Stimulated activated naive B cell treated with anti-CD40 and anti-IgM and Interleukin-4, amounts not matched to agents 10 μg/mL and 1 μg/mL and 100 μg/mL, for 72 hours (primary cell): ENCODE data around the gene POLR2F.
A peak's percentile ranks its signal among the peaks of the same experiment; 100 is the strongest.

Source experiments
- ATAC-seq, 2 donors: fragments of 150-1000 bp; cut with Tn5 transposase; replicated peaks; 2 replicates each; pipeline ENCODE4 v1.10.0; 2021; ENCODE audit warnings: moderate library complexity in 1 of 2
- DNase-seq: peaks from one replicate; pipeline ENCODE4 v3.0.0; 2021
- H3K27ac Mint-ChIP-seq: one replicate; pipeline ENCODE4 v1.8.0; 2022; ENCODE audit warnings: mild to moderate bottlenecking, mixed read lengths
- H3K27me3 Mint-ChIP-seq, 2 donors: one replicate each; pipeline ENCODE4 v1.8.0; 2022; ENCODE audit warnings: mixed read lengths in 2 of 2
- H3K36me3 Mint-ChIP-seq, 2 donors: one replicate each; pipeline ENCODE4 v1.8.0; 2022; ENCODE audit warnings: mixed read lengths in 2 of 2, mild to moderate bottlenecking in 1 of 2
- H3K4me1 Mint-ChIP-seq, 2 donors: one replicate each; pipeline ENCODE4 v1.8.0; 2022; ENCODE audit warnings: mixed read lengths in 2 of 2, mild to moderate bottlenecking in 1 of 2
- H3K4me3 Mint-ChIP-seq, 2 donors: one replicate each; pipeline ENCODE4 v1.8.0; 2022; ENCODE audit warnings: mild to moderate bottlenecking in 2 of 2, mixed read lengths in 2 of 2, moderate library complexity in 1 of 2
- H3K9me3 Mint-ChIP-seq, 2 donors: one replicate each; pipeline ENCODE4 v1.8.0; 2022; ENCODE audit warnings: mixed read lengths in 2 of 2, mild to moderate bottlenecking in 1 of 2

The POLR2F gene

DNA sequence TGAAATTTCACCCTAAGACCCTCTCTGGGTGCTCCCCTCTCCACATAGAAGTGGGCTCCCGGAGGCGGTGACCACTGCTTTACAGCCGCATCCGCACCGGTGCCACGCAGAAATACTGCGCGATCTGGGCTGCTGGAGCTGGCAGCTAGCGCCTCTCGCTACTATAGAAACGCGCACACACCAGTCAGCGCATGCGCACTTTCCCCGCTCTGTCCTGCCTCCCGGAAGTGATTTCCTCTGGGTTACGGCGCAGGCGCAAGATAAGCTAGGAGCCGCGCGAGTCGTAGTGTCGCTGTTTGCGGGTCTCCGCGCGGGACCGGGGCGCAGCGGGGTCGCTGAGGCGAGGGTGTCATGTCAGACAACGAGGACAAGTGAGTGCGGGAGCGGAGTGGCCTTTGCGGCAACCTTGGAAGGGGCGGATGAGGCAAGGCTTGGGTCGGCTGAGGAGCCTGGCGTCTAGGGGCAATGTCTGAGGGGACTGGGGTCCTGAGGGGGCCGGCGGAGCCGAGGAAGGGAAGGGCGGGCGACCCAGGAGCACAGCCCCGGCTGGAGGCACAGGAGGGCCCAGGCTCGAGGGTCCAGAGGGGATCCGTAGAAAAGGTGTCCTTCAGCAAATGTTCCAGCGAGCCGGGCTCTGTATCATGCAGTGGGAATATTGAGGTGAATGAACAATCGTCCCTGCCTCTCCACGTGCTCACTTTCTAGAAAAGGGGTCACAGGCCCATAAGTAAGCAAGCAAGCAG lies at the start of gene POLR2F, which contains the start of gene C22orf23:
Gene POLR2F, plus strand, starts transcription at position 263 of the 743 bp plus-strand sequence. Its CDS starts 89 bp downstream, at position 352.
Gene C22orf23, minus strand, starts transcription at position 165 of the 743 bp plus-strand sequence. CDS start 452 bp downstream, outside the sequence.
- ATAC-seq (peak; percentile 97 to 98), DNase-seq (peak; percentile 90)
- H3K9me3 Mint-ChIP-seq, result no peaks in the 10 kb centered on the region
- H3K4me1 Mint-ChIP-seq, result peaks cover 23 to 28% of the 10 kb centered on the region in 2 donors
- H3K36me3 Mint-ChIP-seq, result peaks cover 12 to 30% of the 10 kb centered on the region in 2 donors
- H3K27me3 Mint-ChIP-seq, result peaks cover 8 to 15% of the 10 kb centered on the region in 2 donors
- H3K4me3 Mint-ChIP-seq, result peak within 1 kb of the TSS; percentile 90 to 95
- H3K27ac Mint-ChIP-seq, result peak within 1 kb of the TSS; percentile 97

DNA sequence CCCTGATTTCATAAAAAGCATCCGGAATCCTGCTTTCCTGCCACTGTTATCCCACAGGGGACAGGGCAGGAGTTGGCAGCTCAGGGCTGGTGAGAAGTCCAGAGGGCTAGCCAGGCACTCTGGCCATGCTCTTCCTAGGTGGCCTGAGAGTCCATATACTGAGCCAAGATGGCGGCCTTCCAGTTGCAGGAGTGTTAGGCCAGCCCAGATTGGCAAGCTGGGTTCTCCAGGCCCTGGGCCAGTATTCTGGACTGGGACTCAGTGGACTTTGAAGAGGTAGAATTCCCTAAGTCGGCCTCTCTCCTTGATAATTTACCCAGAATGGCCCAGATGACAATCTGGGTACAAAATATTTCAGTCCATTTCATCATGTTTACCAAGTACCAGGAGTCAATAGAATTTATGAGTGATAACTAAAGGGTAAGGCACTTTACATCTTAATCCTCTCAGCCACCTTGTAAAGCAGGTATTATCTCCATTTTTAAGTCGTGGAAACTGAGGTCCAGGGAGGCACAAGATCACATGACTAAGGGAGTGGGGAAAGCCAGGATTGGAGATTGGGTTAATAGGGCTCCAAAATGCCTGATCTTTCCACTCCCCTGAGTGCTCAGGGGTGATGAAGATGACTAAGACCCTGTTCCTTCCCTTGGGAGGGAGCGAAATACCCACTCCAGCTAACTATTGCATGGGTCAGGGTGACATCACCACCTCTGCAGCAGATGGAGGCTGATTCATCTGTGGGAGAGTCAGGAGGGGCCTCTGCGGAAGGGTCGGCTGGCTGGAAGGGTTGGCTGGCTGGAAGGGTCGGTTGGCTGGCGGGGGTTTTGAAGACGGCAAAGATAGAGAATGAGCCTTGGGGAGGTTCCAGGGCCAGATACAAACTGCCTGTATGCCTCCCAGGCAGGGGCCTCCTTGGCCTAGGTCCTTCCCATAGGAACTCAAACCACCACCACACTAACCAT lies 48.6 kb upstream of the POLR2F start:
- H3K27ac Mint-ChIP-seq, result peak overlapping the region; percentile 96
- no peaks in the 10 kb centered on the region for H3K27me3 Mint-ChIP-seq
- ATAC-seq (peak; percentile 21 to 56), DNase-seq (peak; percentile 33)
- H3K4me3 Mint-ChIP-seq, result peak overlapping the region; percentile 85 to 89
- peaks cover 23 to 28% of the 10 kb centered on the region in 2 donors for H3K4me1 Mint-ChIP-seq
- peaks cover 0 to 9% of the 10 kb centered on the region in 2 donors for H3K36me3 Mint-ChIP-seq
- no peaks in the 10 kb centered on the region for H3K9me3 Mint-ChIP-seq

DNA sequence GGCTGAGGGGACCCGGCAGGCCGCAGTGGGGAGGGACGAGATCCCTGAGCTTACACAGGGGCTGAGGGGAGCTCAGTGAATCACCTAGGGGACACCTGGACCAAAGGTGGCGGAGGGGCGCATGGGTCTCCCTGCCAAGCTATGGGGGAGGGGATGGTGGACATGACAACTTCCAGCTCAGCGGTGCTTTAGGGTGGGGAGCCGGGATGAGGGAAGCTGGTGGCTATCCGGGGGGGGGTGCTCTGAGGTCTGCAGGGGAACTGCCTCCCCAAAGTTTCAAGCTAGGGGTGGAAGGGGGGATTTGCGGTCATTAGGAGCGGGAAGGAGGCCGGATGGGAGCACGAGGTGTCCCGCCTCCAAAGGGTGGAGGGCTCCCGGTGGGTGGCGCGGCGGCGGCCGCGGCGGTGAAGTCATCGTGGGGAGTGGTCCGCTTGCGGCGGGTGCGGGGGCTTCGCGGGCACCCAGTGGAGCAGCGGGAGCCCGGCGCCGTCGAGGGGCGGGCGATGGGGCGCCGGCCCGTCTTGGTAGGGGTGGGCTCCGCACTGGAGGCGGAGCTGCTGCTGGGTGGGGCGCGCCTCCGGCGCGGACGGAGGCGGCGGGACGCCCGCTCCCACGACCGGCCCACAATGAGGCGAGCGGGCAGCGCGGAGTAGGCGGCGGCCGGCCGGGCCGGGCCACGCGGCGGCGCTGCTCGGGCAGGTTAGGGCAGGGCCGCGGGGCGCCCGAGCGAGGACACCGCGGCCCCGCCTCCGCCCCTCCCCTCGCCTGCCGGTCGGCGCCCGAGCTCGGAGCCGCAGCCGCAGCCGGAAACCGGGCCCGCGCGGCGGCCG lies 47.8 kb upstream of the POLR2F start, which contains the start of gene MICALL1:
Gene MICALL1, plus strand, starts transcription at position 764 of the 830 bp plus-strand sequence. CDS start 126 bp downstream, outside the sequence.
- H3K27ac Mint-ChIP-seq, result peak within 1 kb of the TSS; percentile 96
- DNase-seq (peak; percentile 67), ATAC-seq (peak; percentile 90 to 92)
- peak within 1 kb of the TSS; percentile 85 to 89 for H3K4me3 Mint-ChIP-seq
- H3K4me1 Mint-ChIP-seq, result peaks cover 23 to 28% of the 10 kb centered on the region in 2 donors
- H3K36me3 Mint-ChIP-seq, result peaks cover 0 to 9% of the 10 kb centered on the region in 2 donors
- H3K9me3 Mint-ChIP-seq, result no peaks in the 10 kb centered on the region
- no peaks in the 10 kb centered on the region for H3K27me3 Mint-ChIP-seq

DNA sequence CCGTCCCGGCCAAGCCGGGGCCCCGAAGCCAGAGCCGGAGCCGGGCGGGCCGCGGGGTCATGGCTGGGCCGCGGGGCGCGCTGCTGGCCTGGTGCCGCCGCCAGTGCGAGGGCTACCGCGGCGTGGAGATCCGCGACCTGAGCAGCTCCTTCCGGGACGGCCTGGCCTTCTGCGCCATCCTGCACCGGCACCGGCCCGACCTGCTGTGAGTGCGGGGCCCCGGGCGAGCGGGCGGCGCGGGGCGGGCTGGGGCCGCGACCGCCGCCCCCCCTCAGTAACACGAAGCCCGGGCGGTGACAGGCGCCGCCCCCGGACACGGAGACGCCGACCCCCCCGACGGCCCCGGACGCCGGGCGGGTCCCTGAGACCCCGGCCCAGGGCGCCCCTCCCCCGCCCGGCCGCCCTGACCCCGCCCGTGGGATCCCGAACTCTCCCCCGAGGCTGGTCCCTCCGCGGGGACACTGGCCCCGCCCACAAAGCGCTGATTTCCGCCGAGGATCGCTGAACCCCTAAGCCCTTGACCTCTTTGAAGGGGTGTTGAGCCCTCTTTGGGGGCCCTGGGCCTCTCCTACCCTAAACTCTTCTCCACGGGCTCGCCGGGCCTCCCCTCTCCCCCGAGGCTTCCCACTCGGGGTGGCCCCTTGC lies 47.0 kb upstream of the POLR2F start:
- H3K27me3 Mint-ChIP-seq, result no peaks in the 10 kb centered on the region
- DNase-seq, result no peak
- peaks cover 0 to 9% of the 10 kb centered on the region in 2 donors for H3K36me3 Mint-ChIP-seq
- peaks cover 23 to 28% of the 10 kb centered on the region in 2 donors for H3K4me1 Mint-ChIP-seq
- peak overlapping the region; percentile 80 for H3K27ac Mint-ChIP-seq
- H3K9me3 Mint-ChIP-seq, result no peaks in the 10 kb centered on the region
- ATAC-seq, result peak; percentile 56 to 63
- H3K4me3 Mint-ChIP-seq, result peak overlapping the region; percentile 76 to 89

DNA sequence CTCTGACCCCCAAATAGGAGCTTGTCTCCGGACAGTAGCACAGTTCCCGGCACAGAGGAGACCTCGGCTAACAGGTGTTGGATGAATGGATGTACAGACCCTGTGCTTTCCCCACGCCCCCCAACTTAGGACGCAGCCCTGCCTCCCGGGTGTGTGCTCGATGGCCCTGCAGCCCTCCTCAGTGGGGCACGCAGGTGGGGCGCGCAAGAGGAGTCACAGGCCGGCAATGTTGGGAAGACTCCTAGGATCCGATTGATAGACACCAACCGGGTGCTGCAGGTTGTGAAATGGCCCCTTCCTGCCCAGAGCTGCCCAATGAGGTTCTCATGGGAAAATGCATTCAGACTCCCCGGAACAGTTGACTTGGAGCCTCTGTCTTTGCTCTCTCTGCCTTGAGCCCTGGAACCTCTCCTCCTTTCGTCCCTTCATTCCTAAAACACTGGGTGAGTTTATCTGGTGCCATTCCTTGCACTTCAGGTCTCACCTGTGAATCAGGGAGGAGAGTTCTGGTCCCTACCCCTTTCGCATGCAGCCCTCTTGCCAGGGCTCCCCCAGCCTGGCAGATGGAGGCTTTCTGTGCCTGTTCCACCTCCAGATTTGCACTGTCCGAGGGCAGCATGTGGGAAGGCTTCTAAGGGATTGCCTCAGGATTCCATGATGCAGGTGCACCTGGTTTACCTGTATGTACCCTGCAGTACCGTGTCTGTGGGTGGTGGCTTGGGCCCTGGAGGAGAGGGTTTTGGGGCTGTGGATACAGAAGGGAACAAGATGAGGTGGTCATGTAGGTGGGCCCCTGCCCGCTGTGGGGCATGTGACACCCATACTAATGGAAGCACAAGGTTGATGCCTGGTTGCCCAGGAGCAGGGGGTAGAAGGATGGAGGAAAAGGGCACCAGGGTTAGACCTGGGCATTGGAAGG lies 46.2 kb upstream of the POLR2F start:
- H3K27me3 Mint-ChIP-seq, result no peaks in the 10 kb centered on the region
- H3K4me3 Mint-ChIP-seq, result peak overlapping the region; percentile 76 to 89
- H3K36me3 Mint-ChIP-seq, result peaks cover 0 to 13% of the 10 kb centered on the region in 2 donors
- H3K9me3 Mint-ChIP-seq, result no peaks in the 10 kb centered on the region
- ATAC-seq (no peak), DNase-seq (no peak)
- peaks cover 23 to 33% of the 10 kb centered on the region in 2 donors for H3K4me1 Mint-ChIP-seq
- peak overlapping the region; percentile 80 for H3K27ac Mint-ChIP-seq

DNA sequence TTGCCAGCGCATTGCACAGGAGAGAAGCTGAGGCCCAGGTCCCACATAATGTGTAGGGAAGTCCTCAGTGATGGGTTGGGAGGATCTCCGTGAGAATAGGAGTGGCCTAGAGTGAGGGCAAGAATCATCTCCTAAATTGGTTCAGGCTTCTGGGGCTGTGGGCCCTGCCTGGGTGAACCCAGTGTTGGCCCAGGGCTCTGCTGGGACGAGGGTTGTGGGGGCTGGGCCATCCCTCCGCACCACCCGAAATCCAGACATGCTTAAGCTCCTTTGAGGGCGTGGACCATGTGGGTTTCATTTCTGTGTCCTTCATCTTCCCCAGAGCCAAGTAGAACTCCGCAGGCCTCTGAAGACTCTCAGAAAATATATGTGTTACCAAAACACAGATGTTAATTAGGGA lies 43.7 kb upstream of the POLR2F start:
- no peak overlapping the region for H3K4me3 Mint-ChIP-seq
- ATAC-seq (no peak), DNase-seq (no peak)
- H3K27me3 Mint-ChIP-seq, result no peaks in the 10 kb centered on the region
- H3K4me1 Mint-ChIP-seq, result peaks cover 31 to 39% of the 10 kb centered on the region in 2 donors
- H3K36me3 Mint-ChIP-seq, result peaks cover 0 to 20% of the 10 kb centered on the region in 2 donors
- no peaks in the 10 kb centered on the region for H3K9me3 Mint-ChIP-seq
- peak overlapping the region; percentile 37 for H3K27ac Mint-ChIP-seq

DNA sequence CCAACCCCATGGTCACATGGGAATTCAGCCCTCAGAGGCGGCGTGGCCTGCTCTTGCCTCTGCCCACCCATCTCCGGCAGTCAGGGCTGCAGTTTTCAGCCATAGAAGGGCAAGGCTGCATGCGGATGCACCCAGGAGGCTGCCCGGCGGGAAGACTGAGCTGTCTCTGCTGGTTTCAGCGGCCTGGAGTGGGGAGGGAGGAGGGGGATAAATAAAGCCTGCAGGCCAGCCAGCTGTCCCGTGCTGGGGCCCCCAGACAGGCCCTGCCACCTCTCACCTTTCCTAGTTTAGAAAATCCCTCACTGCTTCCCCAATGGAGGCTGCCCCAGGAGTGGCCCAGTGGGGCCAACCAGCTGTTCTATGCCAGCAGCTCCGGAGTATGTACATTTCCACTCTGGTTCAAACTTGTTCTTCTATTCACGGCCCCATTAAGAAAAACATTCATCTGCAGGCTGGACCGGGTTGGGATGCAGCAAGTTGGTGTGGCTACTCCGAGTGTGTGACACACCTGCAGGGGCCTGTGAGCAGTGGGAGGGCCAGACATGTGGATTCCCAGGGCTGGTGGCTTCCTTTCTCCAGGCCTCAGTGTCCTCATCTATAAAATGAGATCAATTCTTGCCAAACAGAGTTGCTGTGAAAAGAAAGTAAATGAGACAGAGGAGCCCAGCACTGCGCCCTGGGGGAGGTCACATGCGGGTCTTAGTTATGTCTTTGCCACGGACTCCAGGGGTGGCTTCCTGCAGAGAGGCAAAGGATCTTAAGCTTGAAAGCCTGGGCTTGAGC lies 42.4 kb upstream of the POLR2F start:
- Mint-ChIP-seq H3K4me1 (peaks cover 21 to 30% of the 10 kb centered on the region in 2 donors), H3K36me3 (peaks cover 0 to 20% of the 10 kb centered on the region in 2 donors), H3K4me3 (no peak overlapping the region), H3K27me3 (no peaks in the 10 kb centered on the region), H3K9me3 (no peaks in the 10 kb centered on the region), H3K27ac (no peak overlapping the region)
- DNase-seq (no peak), ATAC-seq (no peak)

DNA sequence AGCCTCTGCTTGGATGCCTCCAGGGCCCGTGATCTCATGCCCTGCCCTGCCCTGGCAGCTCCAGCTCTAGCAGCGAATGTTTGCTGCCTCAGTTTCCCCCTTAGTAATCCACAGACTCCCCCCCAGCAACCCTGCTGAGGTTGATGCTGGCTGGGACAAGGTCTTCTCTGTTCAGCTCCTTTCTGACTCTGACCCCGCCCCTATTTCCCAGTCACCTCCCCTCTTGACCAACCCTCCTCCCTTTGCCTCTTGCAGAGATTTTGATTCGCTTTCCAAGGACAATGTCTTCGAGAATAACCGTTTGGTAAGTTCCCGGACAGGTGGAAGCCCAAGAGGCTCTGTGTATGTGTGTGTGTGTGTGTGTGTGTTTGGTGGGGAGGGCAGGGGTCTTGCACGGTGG lies 41.8 kb upstream of the POLR2F start:
- Mint-ChIP-seq H3K4me1 (peaks cover 21 to 31% of the 10 kb centered on the region in 2 donors), H3K27me3 (no peaks in the 10 kb centered on the region), H3K4me3 (no peak overlapping the region), H3K9me3 (no peaks in the 10 kb centered on the region), H3K27ac (no peak overlapping the region), H3K36me3 (peaks cover 2 to 23% of the 10 kb centered on the region in 2 donors)
- ATAC-seq (no peak), DNase-seq (no peak)

DNA sequence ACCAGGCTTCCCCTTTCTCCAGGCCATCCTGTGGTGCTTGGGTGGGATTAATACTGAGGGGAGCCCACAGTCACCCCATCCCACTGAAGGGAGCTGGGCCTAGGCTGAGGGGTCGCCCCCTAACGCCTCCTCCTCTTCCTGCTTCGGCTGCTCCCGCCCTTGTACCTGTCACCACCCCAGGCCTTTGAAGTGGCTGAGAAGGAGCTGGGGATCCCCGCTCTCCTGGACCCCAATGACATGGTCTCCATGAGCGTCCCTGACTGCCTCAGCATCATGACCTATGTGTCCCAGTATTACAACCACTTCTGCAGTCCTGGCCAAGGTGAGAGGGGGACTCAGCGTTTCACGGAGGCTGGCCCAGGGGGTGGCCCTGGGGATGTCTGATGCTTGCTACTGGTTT lies 41.3 kb upstream of the POLR2F start:
- H3K27ac Mint-ChIP-seq, result peak overlapping the region; percentile 43
- DNase-seq (no peak), ATAC-seq (no peak)

DNA sequence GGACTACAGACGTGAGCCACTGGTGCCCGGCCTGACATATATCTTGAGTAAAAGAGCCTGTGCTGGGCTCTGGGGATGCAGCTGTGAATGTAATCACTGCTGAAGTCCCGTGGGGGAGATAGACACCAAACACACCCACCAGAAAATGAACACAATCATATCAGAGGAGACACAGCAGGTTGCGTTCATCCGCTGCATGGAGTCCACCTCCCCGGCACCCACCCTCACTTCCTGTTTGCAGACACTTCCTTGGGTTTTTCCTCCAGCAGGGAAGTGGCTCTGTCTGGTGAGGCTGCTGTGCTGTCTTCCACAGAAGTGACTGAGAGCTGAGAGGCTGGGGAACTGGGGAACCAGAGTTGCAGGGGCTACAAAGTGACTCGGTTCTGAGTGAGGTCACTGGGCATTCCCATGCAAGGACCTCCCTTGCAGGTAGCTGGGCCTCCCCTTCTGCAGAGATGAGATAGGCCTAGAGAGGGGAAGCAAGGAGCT lies 40.2 kb upstream of the POLR2F start:
- Mint-ChIP-seq H3K36me3 (peaks cover 7 to 27% of the 10 kb centered on the region in 2 donors), H3K4me1 (peaks cover 15 to 24% of the 10 kb centered on the region in 2 donors), H3K9me3 (no peaks in the 10 kb centered on the region), H3K27ac (peak overlapping the region; percentile 68), H3K4me3 (no peak overlapping the region), H3K27me3 (no peaks in the 10 kb centered on the region)
- DNase-seq (peak; percentile 21), ATAC-seq (peak; percentile 49 to 66)

More for the DNA sequence above, 41.3 kb upstream of the POLR2F start:
- Mint-ChIP-seq H3K27me3 (no peaks in the 10 kb centered on the region), H3K4me3 (no peak overlapping the region), H3K36me3 (peaks cover 2 to 24% of the 10 kb centered on the region in 2 donors), H3K4me1 (peaks cover 16 to 29% of the 10 kb centered on the region in 2 donors), H3K9me3 (no peaks in the 10 kb centered on the region)

DNA sequence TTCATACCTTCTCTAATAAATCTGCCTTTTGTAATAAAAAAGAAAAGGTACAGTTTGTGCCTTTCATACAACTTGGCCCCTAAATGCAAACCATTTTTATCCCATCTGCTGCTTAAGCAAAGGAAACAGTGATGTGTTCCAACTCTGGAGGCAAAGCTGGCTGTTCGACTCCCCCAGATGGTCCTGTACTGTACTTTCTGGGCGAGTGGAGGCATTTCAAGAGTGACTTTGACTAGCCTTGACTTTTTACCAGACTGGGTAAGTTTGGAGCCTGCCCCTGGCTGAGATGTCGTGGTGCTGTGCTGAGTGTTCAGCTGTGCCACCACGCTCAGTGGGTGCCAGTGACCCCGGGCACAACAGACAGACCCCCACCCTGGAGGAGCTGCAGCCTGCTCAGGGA lies 37.2 kb upstream of the POLR2F start:
- peaks cover 23 to 28% of the 10 kb centered on the region in 2 donors for H3K4me1 Mint-ChIP-seq
- DNase-seq (no peak), ATAC-seq (no peak)
- no peaks in the 10 kb centered on the region for H3K9me3 Mint-ChIP-seq
- H3K36me3 Mint-ChIP-seq, result peaks cover 13 to 27% of the 10 kb centered on the region in 2 donors
- H3K27ac Mint-ChIP-seq, result no peak overlapping the region
- H3K4me3 Mint-ChIP-seq, result no peak overlapping the region
- H3K27me3 Mint-ChIP-seq, result no peaks in the 10 kb centered on the region
